Panc1 (cell line): ENCODE data around the gene CCDC61.

Experiments
- CTCF ChIP-seq: fragments of 450-650 bp; IDR thresholded peaks from 2 replicates; pipeline ENCODE4 v1.5.1; 2017; ENCODE audit warnings: mild to moderate bottlenecking
- REST ChIP-seq, 2 experiments: IDR thresholded peaks; 2 replicates each; pipeline ENCODE4 v1.6.1; 2011 to 2012; ENCODE audit warnings: low read depth in 2 of 2, control low read depth in 1 of 2, low read length in 1 of 2, mild to moderate bottlenecking in 1 of 2, moderate library complexity in 1 of 2; ENCODE audit not compliant: insufficient read depth in 1 of 2
- SIN3A ChIP-seq: IDR thresholded peaks from 2 replicates; pipeline ENCODE4 v1.6.1; 2012; ENCODE audit warnings: low read depth, mild to moderate bottlenecking, low read length, moderate library complexity, borderline replicate concordance; ENCODE audit not compliant: insufficient read depth
- TCF7L2 ChIP-seq: IDR thresholded peaks from 2 replicates; pipeline ENCODE4 v1.6.1; 2011; ENCODE audit warnings: mild to moderate bottlenecking, low read depth, low read length, inconsistent platforms

DNA sequence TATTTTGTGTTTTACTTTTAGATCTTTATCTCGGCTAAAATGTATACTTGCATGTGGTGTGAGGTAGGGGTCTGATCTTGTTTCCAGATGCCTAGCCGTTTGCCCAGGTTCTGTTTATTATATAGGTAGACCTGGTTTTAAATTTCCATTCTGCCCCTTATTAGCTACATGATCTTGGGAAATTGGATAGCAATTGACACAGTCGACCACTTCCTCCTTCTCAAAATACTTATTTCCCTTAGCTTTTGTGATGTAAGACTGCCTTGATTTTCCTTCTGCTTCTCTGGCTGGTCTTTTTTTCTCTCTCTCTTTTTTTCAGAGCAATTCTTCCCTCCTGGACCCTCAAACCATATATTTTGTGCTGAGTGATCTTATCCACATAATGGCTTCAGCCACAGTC, 30.6 kb downstream of the CCDC61 start:
- TF ChIP-seq TCF7L2 (no peak), CTCF (no peak), SIN3A (no peak), REST (IDR thresholded peaks at IDR 0.05; ENCODE audit: insufficient read depth in 1 of 2, low read depth in 2 of 2, low read length in 1 of 2) (no peak)
